GM19468 (cell line): ENCODE measurements around the gene CDRT4.

ENCODE experiments used
- ATAC-seq: cut with Tn5 transposase; IDR thresholded peaks from one replicate; pipeline ENCODE4 v1.9.1; 2021; ENCODE audit warnings: mild to moderate bottlenecking, moderate library complexity, moderate number of reproducible peaks; ENCODE audit not compliant: unreplicated experiment; ENCODE audit errors: extremely low read depth

The CDRT4 gene

DNA sequence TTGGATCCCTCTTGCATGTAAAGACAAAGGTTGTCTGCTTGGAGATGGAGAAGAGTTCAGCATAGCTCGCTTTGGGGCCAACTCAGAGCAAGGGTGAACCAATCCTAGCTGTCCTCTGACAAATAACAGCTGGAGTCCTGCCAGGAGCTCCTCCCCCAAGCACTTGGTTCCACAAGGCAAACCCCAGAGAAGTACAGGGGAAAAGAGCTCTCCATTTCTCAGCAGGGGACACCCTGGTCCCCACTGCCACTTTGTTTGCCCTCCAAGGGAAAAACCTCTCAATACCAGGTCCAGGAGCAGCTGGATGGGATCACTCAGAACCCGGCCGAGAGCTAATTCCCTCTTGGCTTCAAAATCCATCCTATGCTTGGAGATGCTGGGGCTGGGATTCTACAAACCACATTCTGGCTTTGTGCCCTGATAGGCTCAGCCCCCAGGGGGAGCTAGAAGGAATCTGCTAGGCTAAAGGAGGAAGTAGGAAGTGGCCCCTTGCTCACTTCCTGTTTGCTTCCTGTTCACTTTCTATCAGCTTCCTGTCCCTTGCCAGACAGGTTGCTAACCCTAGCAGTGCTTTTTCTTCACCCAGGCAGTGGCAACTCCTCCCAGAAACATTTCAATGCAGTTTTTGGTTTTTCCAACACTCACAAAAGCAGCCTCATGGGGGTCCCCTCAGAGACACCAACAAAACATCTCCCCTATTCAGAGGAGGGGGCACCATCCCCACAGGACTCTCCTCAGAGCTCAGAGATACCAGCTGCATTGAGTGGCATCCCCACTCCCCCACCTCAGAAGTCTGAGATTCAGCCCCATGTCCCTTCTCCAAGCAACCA, 30.7 kb downstream of the CDRT4 start:
- ATAC-seq: no peak

DNA sequence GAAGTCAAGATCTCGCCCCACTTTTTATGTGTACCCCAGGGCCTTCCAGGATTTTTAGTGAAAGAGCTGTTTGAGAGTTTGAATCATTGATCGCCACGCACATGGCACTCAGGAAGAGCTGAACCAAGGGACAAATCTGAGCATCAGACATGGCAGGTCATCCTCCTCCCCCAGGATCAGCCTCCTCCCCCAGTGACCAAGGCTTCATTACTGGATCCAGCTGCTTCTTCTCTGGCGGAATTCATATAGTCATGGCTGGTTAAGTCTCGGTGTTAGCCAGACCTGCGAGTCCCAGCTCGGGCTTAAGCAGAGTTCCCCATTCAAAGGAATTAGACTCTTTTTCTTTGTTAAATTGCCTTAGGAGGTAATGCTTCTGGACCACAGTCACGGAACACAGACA, 32.5 kb downstream of the CDRT4 start:
- ATAC-seq: no peak

DNA sequence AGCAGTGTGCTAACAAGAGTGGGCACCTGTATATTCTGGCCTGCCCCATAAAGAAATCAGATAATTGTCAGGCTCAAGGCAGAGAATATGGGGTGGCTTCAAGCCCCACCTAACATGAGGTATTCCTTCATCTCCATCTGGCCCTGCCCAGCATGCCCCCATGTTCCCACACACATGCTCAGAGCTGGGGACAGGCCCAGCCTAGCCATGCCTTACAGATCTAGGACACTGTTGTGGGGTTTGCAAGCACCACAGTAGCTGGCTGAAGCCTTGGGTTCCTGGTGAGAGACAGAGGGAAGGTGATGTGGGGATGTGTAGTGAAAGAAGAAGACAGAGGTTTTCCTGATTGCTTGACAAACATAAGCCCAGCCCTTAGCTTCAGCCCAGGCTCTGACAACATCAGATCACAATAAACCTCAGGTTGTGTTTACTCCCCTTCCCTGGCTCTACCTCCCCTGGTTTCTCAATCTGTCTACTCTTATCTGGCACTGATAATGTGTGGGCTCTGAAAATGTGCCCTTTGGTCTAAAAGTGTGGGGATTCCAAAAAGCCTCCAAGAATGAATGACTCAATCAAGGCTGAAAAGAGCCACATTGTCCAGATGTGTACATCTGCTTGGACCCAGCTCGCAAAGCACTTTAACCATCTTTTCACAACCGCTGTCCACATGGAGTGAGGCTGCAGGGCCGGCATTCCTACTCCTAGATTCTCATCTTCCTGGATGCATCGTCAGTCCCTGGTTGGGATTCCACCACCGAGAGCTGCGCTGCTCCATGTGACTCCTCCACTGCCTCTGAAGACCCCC, 34.4 kb downstream of the CDRT4 start:
- ATAC-seq: no peak

DNA sequence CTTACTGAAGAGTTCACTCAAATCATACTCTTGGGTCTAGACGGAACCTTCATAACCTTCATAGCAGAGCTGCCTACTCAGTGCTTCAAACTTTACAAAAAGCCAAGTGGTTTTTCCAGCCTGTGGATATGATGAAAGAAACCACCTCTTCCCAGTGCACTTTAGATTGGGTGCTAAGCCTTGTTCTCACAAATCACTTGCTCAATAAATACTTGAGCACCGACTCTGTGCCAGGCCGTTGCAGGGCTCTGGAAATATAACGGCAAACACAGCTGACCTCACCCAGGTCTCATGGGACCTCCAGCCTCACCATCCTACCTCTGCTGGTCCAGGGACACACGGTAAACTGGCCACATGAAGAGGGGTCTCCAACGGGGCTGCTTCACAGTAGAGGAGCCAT, 35.7 kb downstream of the CDRT4 start:
- no peak for ATAC-seq

DNA sequence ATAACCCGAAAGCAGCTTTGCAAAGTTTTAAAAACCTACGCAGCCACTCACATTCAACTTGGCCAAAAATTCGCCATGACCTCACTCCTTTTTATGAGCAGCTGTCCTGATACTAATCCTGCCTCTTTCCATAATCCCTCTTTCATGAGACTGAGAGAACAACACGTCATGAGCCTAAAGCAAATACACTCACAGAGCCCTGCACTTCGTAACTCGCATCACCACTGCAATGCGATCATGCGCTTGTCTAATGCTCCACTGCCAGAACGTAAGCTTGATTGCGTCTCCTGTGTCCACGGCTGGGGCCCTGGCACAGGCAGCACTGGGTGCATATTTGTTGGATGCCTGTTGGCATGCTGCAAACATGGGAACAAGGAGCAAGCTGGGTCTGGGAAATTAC, 36.2 kb downstream of the CDRT4 start:
- ATAC-seq: no peak

DNA sequence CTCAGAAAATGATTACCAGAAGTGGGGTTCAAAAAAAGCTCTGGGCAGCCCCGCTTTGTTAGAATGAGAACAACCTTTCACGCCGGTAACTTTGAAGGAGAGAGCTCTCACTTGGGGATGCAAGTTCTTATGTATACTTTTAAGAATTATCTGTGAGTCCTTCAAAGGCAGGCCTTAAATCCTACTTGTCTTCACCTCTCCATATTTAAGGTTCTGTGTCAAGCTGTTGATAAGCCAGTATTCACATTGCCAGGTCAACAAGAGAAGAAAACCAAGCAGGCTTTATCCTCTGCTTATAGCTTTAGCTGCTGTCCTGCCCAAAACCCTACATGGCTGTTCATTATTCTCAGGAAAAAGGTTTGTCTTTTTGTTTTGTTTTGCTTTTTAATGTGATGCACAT, 42.9 kb downstream of the CDRT4 start:
- ATAC-seq: no peak

DNA sequence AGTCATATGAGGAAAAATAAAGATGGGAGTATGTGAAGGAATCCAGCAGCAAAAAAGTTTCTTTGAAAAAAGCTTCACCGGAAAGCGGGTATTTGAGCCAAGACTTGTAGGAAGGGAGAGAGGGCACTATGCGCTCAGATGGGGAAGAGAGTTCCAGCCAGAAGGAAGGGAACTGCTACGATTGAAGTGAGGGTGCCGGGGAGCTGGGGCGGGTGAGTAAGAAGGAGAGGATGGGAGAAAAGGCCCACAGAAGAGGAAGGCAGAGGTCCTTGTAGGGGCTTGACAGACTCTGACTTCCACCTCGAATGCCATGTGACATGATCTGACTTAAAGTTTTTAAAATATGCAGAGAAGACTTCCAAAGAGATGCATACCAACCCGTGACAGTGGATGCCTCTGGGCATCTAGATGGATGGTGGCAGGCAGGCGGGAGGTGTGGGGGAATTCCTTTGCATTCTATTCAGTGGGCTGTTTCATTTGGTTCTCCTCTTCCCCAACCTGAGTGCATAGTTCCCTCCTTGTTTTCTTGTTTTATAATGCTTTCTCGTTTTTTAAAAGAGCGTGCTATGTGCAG, 44.9 kb downstream of the CDRT4 start:
- ATAC-seq: no peak

DNA sequence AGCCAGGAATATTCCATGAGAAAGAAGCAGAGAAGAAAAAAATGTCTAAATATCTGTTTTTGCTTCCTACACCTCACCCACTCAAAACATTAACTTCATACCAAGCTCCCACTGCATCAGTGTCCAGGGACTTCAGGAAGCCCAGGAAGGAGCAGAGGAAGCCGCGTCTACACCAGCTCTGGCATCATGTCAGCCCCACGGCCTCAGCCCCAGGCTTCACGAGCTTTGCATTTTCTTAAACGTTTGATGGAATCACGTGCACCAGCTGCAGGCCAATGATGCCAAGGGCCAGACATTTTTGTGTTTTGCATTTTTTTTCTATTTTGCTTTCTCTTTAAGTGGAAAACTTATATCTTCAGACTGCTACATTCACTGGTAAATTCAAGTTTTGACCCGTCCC, 48.6 kb downstream of the CDRT4 start:
- ATAC-seq: no peak

DNA sequence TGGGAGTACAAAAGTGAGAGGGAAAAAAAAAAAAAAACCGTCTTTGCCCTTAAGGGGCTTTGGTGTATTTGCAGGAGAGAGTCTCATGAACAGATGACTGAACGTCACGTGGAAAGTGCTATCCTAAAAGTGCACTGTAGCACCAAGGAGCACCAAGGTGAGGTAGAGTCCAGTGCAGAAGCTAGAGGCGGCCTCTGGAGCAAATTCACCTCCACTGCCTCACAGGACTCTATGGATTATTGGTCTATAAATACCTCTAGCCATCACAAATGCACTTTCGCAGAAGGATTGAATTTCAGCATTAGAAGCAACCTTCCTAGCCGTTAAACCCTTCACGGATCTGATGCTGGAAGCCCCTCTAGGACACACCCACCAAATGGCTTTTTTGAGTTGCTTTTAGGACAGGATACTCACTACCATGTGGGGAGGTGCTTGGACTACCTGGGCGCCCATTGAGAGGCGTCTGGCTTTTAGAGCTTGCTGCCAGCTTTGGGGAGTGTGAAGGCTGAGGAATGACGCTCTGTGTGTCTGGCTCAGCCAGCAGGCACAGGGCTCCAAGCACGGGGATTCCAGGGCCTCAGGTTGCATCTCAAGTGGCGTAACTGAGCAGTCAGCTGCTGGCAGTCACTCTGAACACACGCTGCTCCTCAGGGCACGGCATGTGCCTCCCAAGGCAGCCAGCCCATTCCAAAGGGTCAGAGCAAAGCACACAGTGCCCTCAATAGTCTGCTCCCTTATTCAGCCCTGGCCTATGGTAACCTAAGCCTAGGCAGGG, 52.7 kb downstream of the CDRT4 start:
- no peak for ATAC-seq

DNA sequence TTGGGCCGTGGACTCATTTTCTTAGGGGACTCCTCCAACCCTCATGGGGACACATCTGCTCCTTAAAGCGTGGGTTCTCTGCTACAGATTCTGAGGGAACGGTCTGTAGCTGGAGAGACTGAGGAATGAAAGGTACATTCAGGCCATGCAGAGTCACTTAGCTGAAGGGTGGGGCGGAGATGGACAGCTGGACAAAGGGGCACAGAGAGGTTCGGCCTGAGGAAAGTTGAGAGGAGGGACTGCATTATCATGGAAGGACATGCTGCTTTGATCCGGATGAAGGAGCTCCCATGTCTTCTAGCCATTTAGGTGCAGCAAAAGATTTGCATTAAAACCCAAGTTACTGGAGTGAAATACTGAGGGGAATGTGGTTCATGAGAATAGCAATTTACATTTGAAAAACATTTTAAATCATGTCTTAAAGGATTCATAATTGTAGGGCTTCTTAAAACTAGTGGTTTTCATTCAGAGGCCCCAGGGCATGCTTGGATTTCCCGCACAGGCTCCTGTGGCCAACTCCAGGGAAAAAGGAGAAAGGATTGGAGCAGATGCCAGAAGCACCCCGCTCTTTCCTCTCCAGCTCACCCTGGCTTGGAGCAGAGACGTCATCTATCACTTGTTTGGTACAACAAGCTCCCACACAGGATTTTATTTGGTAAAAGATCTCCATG, 54.2 kb downstream of the CDRT4 start:
- no peak for ATAC-seq

DNA sequence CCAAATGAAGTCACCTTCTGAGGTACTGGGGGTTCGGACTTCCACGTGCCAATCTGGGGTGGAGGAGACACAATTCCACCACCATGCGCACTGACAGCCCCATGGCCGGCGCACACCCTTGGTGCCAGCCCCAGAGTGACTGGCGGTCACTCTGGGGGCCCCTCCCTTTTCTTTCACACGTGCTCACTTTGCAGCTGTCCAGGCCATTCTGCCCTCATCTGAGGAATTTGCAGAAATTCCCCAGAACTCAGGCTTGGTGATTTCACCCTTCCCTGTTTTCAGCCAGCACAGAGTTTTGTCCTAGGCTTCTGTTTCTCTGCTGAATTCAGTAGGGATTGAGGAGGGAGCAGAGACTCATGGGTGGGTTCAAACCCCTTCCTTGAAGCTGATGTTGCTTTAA, 54.8 kb downstream of the CDRT4 start:
- no peak for ATAC-seq

DNA sequence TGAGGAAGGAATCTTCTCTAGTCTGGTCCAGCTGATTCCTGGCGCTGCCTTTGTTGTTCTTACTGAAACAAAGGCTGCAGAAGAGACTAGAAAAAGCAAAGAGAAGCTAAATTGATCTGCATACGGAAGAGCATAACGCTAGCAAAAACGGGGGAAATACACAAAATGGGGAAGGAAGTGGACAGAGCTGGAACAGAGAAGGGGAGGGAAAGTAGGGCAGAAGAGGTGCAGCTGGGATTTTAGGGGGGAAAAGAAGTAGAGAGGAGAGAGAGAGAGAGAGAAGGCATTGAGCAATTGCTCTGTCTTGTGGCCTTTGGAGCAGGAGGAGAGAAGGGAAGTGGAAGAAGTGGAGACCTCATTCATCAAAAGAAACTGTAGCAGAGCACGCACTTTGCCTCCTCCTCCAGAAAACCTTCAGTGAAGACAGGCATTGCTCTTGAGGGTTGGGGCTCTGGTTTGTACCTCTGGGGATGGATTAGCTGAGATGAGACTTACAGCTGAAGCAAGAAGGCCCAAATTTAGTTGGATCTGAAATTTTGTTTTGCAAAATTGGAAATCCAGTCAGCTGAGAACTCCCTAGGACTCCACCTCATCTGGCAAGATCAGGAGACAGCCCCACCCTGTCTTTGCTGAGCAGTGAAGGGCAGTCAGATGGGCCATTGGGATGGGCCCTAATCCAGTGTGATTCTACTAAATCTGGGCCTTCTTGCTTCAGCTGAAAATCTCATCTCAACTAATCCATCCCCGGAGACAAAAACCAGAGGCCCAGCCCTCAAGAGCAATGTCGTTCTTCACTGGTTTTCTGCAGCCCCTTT, 55.8 kb downstream of the CDRT4 start:
- no peak for ATAC-seq

DNA sequence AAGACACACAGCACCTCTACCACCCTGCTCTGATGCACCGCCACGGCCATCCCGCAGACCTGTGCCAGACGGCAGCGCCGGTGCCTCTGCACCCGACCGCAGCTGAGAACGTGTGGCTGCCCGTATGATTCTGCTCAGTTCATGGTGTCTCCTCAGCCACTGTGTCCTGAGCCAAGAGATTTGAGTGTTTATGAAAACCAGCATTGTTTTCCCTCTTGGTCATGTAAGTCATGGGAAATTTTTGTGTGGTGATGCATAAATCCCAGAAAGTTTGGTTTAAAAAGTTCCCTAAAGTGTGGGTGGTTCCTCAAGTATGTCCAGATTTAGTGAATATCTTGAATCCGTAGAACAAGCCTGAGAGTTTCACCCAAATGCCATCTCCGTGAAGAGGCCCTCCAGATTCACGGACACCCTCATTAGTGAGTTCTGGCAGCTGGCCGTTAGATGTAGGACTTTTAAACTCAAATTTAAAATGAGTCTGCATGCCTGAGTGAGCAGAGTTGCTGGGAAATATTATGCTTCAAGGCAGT, 57.6 kb downstream of the CDRT4 start:
- no peak for ATAC-seq

DNA sequence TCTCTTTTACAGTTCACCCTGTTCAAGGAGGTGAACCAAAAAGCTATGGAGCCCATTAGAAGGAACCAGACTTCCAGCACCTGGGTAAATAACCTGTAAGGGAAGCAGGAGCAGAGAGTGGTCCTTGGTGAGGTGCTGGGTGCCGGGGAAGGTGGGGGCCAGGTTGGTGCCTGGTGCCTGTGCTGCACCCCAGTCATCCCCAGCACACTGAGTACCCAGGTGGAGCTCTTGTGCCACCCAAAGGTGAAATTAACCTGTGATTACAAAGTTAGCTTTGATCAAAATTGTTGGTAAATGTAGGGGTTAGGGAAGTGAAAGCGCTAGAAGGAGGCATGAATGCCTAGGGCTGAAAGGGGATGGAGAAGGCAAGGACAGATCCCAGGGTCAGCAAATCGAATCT, 58.6 kb downstream of the CDRT4 start:
- ATAC-seq: no peak

DNA sequence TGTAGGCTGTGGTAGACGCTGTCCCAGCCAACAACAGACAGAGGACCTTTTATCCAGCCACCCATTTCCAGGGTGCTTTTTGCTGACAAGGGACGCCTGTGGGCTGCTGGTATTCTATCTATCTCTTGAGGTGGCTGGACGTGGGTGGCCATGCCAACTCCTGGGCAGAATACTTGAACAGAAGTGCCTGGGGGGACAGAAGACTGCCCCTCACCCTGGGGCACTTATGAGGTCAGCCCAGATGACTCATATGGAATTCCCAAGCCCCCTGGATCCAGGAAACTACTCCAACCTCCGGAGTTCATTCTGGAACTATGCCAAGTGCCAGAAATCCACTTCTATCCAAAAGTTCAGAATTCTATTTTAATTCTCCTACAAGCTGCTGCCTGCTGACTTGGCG, 61.3 kb downstream of the CDRT4 start:
- ATAC-seq: no peak

DNA sequence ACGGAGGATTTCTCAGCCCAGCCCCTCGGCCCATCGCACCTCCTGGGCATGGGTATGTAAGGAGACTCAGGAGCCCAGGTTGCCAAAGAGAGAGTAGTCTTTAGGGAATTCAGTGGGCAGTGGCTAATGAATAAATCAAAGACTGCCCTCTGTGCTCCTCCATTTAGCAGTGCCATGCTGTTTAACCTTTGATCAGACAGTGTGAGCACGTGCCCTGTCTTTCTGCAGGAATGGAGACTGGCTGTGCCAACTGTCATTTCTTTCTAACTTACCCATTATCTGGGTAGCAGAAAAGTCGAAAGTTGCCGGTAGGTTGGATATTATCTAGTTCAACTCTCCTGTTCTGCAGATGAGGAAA, 62.4 kb downstream of the CDRT4 start:
- no peak for ATAC-seq

DNA sequence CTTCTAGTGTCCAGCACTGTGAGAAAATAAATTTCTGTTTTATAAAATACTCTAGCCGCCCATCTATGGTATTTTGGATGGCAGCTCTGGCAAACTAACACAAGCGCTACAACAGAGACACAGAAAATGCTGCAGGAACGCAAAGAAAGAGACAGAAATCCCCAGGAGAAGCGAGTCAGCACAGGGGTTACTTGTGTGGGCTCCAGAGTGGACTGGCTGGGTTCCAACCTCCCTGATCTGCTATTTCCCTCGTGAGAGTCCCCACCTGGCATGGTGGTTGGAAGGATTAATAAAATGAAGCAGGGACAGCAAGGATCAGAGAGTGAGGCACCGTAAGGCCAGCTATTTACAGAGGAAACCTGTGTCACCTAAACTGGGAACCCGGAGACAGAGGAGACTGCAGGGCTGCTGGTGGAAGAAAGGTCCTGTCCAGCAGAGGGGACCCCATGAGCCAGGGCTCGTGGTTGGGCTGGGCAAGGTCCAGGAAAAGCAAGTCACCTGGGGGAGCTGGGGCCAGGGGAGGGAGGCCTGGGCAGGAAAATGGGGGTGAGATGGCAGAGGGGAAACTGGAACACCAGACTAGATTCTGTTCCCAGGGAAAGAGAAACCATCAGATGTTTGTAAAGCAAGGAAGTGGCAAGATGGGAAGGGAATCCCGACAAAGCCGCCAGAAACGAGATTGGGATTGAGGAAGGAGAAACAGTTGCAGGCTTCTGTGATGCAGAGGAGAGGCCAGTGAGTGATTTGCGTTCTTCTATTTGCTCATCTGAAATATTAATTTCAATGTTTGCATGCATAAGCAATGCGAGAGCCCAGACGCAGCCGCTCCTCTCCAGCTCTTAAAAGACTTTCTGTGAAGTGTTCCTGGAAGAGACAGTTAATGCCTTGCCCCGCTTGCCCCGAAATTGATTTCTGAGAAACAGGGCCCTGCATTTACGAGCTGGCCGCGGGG, 63.0 kb downstream of the CDRT4 start:
- ATAC-seq: no peak
